Transverse colon (tissue), 4 donors: ENCODE data around the gene VWF. TPM values are rescaled to one million over a fixed set of nuclear protein-coding genes. Genes with fewer than 3 reads are reported as not detected.

Source experiments
- DNase-seq: peaks from one replicate; pipeline ENCODE4 v3.0.0-alpha.2; 2019
- H3K27ac ChIP-seq, 4 donors: fragments of 200-600 bp; sonication (generic); 2 replicates each; pipeline ENCODE4 v1.5.1; 2016 to 2018; ENCODE audit warnings: inconsistent platforms in 4 of 4
- H3K27me3 ChIP-seq: fragments of 200-600 bp; sonication (generic); 2 replicates; pipeline ENCODE4 v1.5.1; 2017; ENCODE audit warnings: inconsistent platforms
- H3K36me3 ChIP-seq, 4 donors: fragments of 200-600 bp; sonication (generic); 2 replicates each; pipeline ENCODE4 v1.5.1; 2017 to 2019; ENCODE audit warnings: inconsistent platforms in 4 of 4
- H3K4me1 ChIP-seq, 4 donors: fragments of 200-600 bp; sonication (generic); 2 replicates each; pipeline ENCODE4 v1.5.1; 2017 to 2020; ENCODE audit warnings: inconsistent platforms in 4 of 4
- H3K4me3 ChIP-seq, 4 donors: fragments of 200-600 bp; sonication (generic); 1 replicate in 1 of 4; 2 replicates in 3 of 4; pipeline versions ENCODE4 v1.5.1 to v1.6.1; 2017 to 2019; ENCODE audit warnings: inconsistent platforms in 4 of 4
- H3K9me3 ChIP-seq, 2 donors: fragments of 200-600 bp; sonication (generic); 2 replicates each; pipeline ENCODE4 v1.5.1; 2017 to 2019; ENCODE audit warnings: inconsistent platforms in 2 of 2
- EP300 ChIP-seq: sonication (generic); formaldehyde crosslinking; IDR thresholded peaks from one replicate; pipeline ENCODE4 v1.6.1; 2017; ENCODE audit warnings: antibody characterized with exemption, low read depth
- POLR2A ChIP-seq: fragments of 450-650 bp; IDR thresholded peaks from one replicate; pipeline ENCODE4 v1.6.1; 2016; ENCODE audit warnings: antibody characterized with exemption, mild to moderate bottlenecking, moderate library complexity
- POLR2AphosphoS5 ChIP-seq, 3 donors: sonication (generic); formaldehyde crosslinking; IDR thresholded peaks; one replicate each; pipeline ENCODE4 v1.6.1; 2016; ENCODE audit warnings: antibody characterized with exemption in 3 of 3
- WGBS, 2 donors: methylation state at CpG; one replicate each; pipeline ENCODE4 v1.1.5; 2018; ENCODE audit warnings: low coverage in 1 of 2; 5-methylcytosine and 5-hydroxymethylcytosine counted together
- in situ Hi-C, 4 donors: fragments of 200-750 bp; cut with MboI; loops; one replicate each; pipeline versions ENCODE4 v1.15.0 to v1.15.1; 2017; ENCODE audit warnings: low sequenced_read_pairs in 3 of 4, low pct_ligation_motif_present in 1 of 4, low pct_unique_long_range_greater_than_20kb in 1 of 4
- intact Hi-C: fragments of 100-400 bp; cut with DNase I; formaldehyde crosslinking; loops from one replicate; pipeline ENCODE4 v1.15.1; 2023; ENCODE audit warnings: low total_unique reads
- total RNA-seq, 4 donors: library from RNA; depleted of rRNA; stranded (reverse); fragments of >200 nt; gene quantifications; one replicate each; pipeline ENCODE4 v1.1.0, GENCODE V29; 2016
- TF ChIP-seq, protein P1 (sequence below), 5 experiments: fragments of 200-600 bp in 3 of 5; fragments of 450-650 bp in 2 of 5; sonication (generic) in 3 of 5; IDR thresholded peaks; 1 replicate in 2 of 5; 2 replicates in 3 of 5; pipeline ENCODE4 v1.5.1; 2016 to 2017; ENCODE audit warnings: antibody characterized with exemption in 5 of 5, inconsistent platforms in 3 of 5, mild to moderate bottlenecking in 2 of 5, moderate library complexity in 1 of 5

The VWF gene
- total RNA-seq, 4 donors from 2014 or later, result 31.3 to 71.2 (median 51.5) TPM

DNA sequence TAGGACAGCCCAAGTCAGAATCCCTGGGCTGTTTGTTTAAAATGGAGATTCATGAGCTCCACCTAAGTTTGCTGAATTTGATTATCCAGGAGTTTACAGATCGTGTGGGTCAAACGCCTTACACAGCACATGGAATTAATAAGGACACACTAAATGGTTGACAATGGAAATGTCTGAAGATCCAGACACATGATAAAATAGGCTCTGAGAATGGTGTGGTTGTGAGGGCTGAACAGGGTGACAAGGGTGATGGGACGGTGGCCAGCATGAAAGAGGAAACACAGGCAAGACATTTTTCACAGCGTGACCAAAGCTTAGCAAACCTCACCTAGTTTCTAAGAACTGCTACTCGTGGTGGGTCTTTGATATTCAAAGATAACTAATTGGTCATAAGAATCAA is 12.5 kb downstream of the VWF start:
- intact Hi-C loops, result no loop called here
- DNase-seq, result no peak
- no peaks in the 10 kb centered on the region for H3K9me3 ChIP-seq
- H3K4me1 ChIP-seq, result no peaks in the 10 kb centered on the region
- WGBS, 2 donors, result 67% methylated on average over 5 of the region's 5 CpGs
- TF ChIP-seq, protein P1, sequence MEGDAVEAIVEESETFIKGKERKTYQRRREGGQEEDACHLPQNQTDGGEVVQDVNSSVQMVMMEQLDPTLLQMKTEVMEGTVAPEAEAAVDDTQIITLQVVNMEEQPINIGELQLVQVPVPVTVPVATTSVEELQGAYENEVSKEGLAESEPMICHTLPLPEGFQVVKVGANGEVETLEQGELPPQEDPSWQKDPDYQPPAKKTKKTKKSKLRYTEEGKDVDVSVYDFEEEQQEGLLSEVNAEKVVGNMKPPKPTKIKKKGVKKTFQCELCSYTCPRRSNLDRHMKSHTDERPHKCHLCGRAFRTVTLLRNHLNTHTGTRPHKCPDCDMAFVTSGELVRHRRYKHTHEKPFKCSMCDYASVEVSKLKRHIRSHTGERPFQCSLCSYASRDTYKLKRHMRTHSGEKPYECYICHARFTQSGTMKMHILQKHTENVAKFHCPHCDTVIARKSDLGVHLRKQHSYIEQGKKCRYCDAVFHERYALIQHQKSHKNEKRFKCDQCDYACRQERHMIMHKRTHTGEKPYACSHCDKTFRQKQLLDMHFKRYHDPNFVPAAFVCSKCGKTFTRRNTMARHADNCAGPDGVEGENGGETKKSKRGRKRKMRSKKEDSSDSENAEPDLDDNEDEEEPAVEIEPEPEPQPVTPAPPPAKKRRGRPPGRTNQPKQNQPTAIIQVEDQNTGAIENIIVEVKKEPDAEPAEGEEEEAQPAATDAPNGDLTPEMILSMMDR (IDR thresholded peaks at IDR 0.05), result no peak
- no peak for TF ChIP-seq EP300
- TF ChIP-seq POLR2AphosphoS5 (IDR thresholded peaks at IDR 0.05), result no peak
- TF ChIP-seq POLR2A, result no peak
- H3K27me3 ChIP-seq, result no peaks in the 10 kb centered on the region
- H3K36me3 ChIP-seq, result no peaks in the 10 kb centered on the region
- no peak overlapping the region for H3K4me3 ChIP-seq
- H3K27ac ChIP-seq, result no peak overlapping the region
- in situ Hi-C loops, result no loop called here

- no peak for DNase-seq
- Histone ChIP-seq H3K27ac (no peak overlapping the region), H3K27me3 (no peaks in the 10 kb centered on the region), H3K4me3 (no peak overlapping the region), H3K4me1 (no peaks in the 10 kb centered on the region), H3K9me3 (no peaks in the 10 kb centered on the region), H3K36me3 (no peaks in the 10 kb centered on the region)
- TF ChIP-seq, protein P1 (IDR thresholded peaks at IDR 0.05), result no peak
- TF ChIP-seq POLR2A, result no peak
- TF ChIP-seq EP300, result no peak
- no peak for TF ChIP-seq POLR2AphosphoS5 (IDR thresholded peaks at IDR 0.05)
- in situ Hi-C loops, result no loop called here
- 93% methylated on average over 4 of the region's 4 CpGs; no CpG with 5 or more reads in 1 of the 2 donors for WGBS, 2 donors
- intact Hi-C loops, result no loop called here
Measured at GRCh38 chr12:6110006-6110405, 14.5 kb downstream of the VWF start.

DNA sequence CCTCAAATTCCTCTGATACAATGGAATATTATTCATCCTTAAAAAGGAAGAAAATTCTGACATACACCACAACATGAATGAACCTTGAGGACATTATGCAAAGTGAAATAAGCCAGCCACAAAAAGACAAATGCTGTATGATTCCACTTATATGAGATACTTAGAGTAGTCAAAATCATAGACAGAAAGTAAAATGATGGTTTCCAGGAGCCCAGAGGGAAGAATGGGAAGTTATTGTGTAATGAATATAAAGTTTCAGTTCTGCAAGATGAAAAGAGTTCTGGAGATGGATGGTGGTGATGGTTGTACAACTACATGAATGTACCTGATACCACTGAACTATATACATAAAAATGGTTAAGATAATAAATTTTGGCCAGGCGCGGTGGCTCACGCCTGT is 18.3 kb downstream of the VWF start:
- TF ChIP-seq POLR2A (no peak), POLR2AphosphoS5 (IDR thresholded peaks at IDR 0.05) (no peak), EP300 (no peak)
- TF ChIP-seq, protein P1 (IDR thresholded peaks at IDR 0.05), result no peak
- no peaks in the 10 kb centered on the region for H3K4me1 ChIP-seq
- no peak for DNase-seq
- H3K36me3 ChIP-seq, result no peaks in the 10 kb centered on the region
- no peaks in the 10 kb centered on the region for H3K9me3 ChIP-seq
- no peak overlapping the region for H3K4me3 ChIP-seq
- no peaks in the 10 kb centered on the region for H3K27me3 ChIP-seq
- intact Hi-C loops, result no loop called here
- 80 to 94% methylated on average over 3 of the region's 3 CpGs for WGBS, 2 donors
- H3K27ac ChIP-seq, result no peak overlapping the region
- in situ Hi-C loops, result no loop called here

DNA sequence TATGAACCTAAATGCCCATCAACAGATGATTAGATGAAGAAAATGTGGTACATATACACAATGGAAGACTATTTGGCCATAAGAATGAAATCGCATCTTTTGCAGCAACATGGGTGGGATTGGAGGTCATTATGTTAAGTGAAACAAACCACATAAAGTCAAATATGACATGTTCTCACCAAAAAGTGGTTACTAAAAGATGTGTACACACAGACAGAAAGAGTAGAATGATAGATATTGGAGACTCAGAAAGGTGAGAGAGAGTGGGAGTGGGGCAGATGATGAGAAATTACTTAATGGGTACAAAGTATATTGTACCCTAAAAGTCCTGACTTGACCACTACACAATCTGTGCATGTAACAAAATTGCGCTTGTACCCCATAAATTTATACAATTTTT is 19.6 kb downstream of the VWF start:
- in situ Hi-C loops (no loop called here), intact Hi-C loops (no loop called here)
- Histone ChIP-seq H3K4me1 (no peaks in the 10 kb centered on the region), H3K4me3 (no peak overlapping the region), H3K36me3 (no peaks in the 10 kb centered on the region), H3K27me3 (no peaks in the 10 kb centered on the region), H3K9me3 (no peaks in the 10 kb centered on the region), H3K27ac (no peak overlapping the region)
- DNase-seq, result no peak
- TF ChIP-seq EP300 (no peak), POLR2AphosphoS5 (IDR thresholded peaks at IDR 0.05) (no peak), POLR2A (no peak)
- TF ChIP-seq, protein P1 (IDR thresholded peaks at IDR 0.05), result no peak
- 43 to 77% methylated on average over 1 to 2 of the region's 2 CpGs for WGBS, 2 donors
